ENCODE results near the gene MARK3.

The MARK3 gene

GRCh38 chr14:103392106-103392505 lies 6.9 kb downstream of the MARK3 start:
- TF ChIP-seq, protein P1, sequence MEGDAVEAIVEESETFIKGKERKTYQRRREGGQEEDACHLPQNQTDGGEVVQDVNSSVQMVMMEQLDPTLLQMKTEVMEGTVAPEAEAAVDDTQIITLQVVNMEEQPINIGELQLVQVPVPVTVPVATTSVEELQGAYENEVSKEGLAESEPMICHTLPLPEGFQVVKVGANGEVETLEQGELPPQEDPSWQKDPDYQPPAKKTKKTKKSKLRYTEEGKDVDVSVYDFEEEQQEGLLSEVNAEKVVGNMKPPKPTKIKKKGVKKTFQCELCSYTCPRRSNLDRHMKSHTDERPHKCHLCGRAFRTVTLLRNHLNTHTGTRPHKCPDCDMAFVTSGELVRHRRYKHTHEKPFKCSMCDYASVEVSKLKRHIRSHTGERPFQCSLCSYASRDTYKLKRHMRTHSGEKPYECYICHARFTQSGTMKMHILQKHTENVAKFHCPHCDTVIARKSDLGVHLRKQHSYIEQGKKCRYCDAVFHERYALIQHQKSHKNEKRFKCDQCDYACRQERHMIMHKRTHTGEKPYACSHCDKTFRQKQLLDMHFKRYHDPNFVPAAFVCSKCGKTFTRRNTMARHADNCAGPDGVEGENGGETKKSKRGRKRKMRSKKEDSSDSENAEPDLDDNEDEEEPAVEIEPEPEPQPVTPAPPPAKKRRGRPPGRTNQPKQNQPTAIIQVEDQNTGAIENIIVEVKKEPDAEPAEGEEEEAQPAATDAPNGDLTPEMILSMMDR (conservative IDR thresholded peaks at IDR 0.05) = no peak
- no peak for TF ChIP-seq ZFX (IDR thresholded peaks at IDR 0.05)
- no peak overlapping the region for H3K27ac ChIP-seq

GRCh38 chr14:103392572-103392971 lies 7.4 kb downstream of the MARK3 start:
- TF ChIP-seq, protein P1 (conservative IDR thresholded peaks at IDR 0.05) = no peak
- TF ChIP-seq ZFX (IDR thresholded peaks at IDR 0.05) = no peak
- no peak overlapping the region for H3K27ac ChIP-seq

DNA sequence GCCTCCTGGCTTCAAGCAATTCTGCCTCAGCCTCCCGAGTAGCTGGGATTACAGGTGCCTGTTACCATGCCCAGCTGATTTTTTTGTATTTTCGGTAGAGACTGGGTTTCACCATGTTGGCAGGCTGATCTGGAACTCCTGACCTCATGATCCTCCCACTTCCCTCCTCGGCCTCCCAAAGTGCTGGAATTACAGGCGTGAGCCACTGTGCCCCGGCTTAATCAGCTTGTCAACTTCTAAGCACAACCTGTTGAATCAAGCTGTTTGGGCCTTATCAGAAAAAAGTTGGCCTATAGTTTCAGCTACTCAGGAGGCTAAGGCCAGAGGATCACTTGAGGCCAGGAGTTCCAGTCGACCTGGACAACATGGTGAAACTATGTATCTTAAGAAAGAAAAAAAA lies 7.9 kb downstream of the MARK3 start:
- TF ChIP-seq, protein P1 (conservative IDR thresholded peaks at IDR 0.05) = no peak
- no peak for TF ChIP-seq ZFX (IDR thresholded peaks at IDR 0.05)
- H3K27ac ChIP-seq = no peak overlapping the region

DNA sequence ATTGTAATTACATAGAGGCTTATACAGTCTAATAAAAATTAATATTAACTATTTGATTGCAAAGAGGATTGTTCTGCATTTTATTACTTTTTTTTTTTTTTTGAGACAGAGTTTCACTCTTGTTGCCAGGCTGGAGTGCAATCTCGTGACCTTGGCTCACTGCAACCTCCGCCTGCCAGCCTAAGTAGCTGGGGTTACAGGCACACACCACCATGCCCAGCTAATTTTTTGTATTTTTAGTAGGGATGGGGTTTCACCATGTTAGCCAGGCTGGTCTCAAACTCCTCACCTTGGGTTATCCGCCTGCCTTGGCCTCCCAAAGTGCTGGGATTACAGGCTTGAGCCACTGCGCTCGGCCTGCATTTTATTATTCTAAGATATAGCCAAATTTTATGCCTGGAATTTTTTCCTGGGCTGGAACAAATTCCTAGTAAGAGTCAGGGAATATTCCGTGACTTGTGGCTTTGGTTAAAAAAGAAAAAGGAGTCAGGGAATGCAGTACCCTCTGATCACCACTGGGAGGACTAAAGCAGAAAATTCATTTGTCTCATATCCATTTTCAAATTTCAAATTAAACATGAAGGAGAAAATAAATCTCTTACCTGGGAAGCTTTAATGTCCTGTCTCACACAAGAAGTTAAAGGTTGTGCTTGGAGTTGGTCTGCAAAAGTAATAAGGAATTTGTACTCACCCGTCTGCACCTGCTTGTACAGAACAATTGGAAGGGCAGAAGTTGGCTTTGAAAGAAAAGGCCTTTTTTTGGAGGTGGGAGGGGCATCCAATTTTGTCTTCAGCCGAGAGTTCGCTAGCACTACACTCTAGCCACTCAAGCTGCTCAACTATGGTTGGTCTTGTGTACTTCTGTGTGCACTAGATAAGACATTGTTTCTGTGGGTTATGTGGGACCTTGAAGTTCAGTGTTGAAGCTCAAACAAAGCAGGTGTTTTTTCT lies 8.7 kb downstream of the MARK3 start:
- H3K27ac ChIP-seq = no peak overlapping the region
- TF ChIP-seq, protein P1 (conservative IDR thresholded peaks at IDR 0.05) = peak; percentile 90
- no peak for TF ChIP-seq ZFX (IDR thresholded peaks at IDR 0.05)

GRCh38 chr14:103395244-103395643 lies 10.0 kb downstream of the MARK3 start:
- TF ChIP-seq, protein P1 (conservative IDR thresholded peaks at IDR 0.05) = no peak
- TF ChIP-seq ZFX (IDR thresholded peaks at IDR 0.05) = no peak
- no peak overlapping the region for H3K27ac ChIP-seq

GRCh38 chr14:103396463-103396862 lies 11.2 kb downstream of the MARK3 start:
- no peak for TF ChIP-seq ZFX (IDR thresholded peaks at IDR 0.05)
- TF ChIP-seq, protein P1 (conservative IDR thresholded peaks at IDR 0.05) = no peak
- no peak overlapping the region for H3K27ac ChIP-seq

DNA sequence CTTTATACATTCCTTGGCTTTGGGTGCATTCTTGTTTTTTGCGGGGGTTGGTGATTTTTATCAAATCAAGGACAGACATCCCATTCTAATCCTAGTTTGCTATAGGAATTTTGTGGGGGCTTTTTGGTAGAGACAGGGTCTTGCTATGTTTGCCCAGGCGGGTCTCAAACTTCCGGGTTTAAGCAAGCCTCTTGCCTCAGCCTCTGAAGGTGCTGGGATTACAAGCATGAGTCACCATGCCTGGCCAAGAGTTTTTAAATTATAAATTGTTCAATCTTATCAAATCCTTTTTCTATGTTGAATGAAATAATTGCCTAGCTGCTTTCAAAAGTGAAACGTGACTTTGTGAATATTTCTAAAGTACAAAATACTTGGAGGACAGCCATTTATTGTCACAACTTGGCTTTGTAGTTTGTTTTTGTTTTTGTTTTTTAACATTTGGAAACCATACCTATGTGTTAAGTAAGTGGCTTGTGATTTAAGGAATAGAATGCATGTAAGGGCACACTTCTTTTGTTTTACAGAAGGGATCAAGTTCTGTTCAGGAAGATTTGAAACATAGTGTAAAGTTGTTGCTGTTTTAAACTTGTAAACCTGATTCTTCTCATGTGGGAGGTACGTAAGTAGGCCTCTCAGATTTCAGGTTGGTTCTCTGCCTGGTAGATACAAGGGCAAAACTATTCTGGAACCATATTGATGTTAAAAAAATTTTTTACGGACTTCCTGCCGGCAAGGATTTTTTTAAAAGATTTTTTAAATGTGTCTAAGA lies 13.4 kb downstream of the MARK3 start:
- no peak for TF ChIP-seq ZFX (IDR thresholded peaks at IDR 0.05)
- TF ChIP-seq, protein P1 (conservative IDR thresholded peaks at IDR 0.05) = no peak
- no peak overlapping the region; the same call in 1 of the 2 replicates for H3K27ac ChIP-seq
